Activated B cell treated with CpG ODN at 0.5 μM for 24 hours (primary cell): ENCODE measurements around the gene UGT1A5. TPM values are rescaled to one million over a fixed set of nuclear protein-coding genes. Genes with fewer than 3 reads are reported as not detected.

Experiments used
- ATAC-seq: fragments of 200-7000 bp; cut with Tn5 transposase; one replicate; pipeline ENCODE4 v1.10.0; 2021; ENCODE audit warnings: low read depth, mild to moderate bottlenecking, moderate library complexity
- CTCF ChIA-PET: fragments of 350-600 bp; sonication (Branson Sonifier 250); formaldehyde crosslinking; loops from one replicate; lab custom pipeline; 2021; ENCODE audit warnings: antibody characterized with exemption; lab: Charles Lee
- POLR2A ChIA-PET: fragments of 350-600 bp; sonication (Branson Sonifier 250); formaldehyde crosslinking; loops from one replicate; lab custom pipeline; 2021; ENCODE audit warnings: antibody characterized with exemption; lab: Charles Lee
- DNase-seq: peaks from one replicate; pipeline ENCODE4 v3.0.0; 2022
- H3K27ac Mint-ChIP-seq: one replicate; pipeline ENCODE4 v1.8.0; 2020; ENCODE audit warnings: mixed read lengths
- H3K27me3 Mint-ChIP-seq: one replicate; pipeline ENCODE4 v1.8.0; 2021; ENCODE audit warnings: mixed read lengths
- H3K36me3 Mint-ChIP-seq: one replicate; pipeline ENCODE4 v1.8.0; 2021; ENCODE audit warnings: low read depth, mixed read lengths
- H3K4me1 Mint-ChIP-seq: one replicate; pipeline ENCODE4 v1.8.0; 2021; ENCODE audit warnings: mixed read lengths
- H3K4me3 Mint-ChIP-seq: one replicate; pipeline ENCODE4 v1.8.0; 2020; ENCODE audit warnings: mild to moderate bottlenecking, mixed read lengths
- H3K9me3 Mint-ChIP-seq: one replicate; pipeline ENCODE4 v1.8.0; 2020; ENCODE audit warnings: mixed read lengths
- CTCF ChIP-seq: fragments of 200-600 bp; IDR thresholded peaks from one replicate; pipeline ENCODE4 v1.8.0; 2022; ENCODE audit warnings: antibody characterized with exemption, mild to moderate bottlenecking
- intact Hi-C: fragments of 100-400 bp; cut with micrococcal nuclease; formaldehyde crosslinking; loops from one replicate; pipeline ENCODE4 v1.15.1; 2024
- total RNA-seq: library from RNA; stranded (reverse); gene quantifications from 2 replicates; pipeline ENCODE4 v1.2.3, GENCODE V29; 2022

UGT1A5 gene
- total RNA-seq, 1 donor from 2014 or later: not detected

DNA sequence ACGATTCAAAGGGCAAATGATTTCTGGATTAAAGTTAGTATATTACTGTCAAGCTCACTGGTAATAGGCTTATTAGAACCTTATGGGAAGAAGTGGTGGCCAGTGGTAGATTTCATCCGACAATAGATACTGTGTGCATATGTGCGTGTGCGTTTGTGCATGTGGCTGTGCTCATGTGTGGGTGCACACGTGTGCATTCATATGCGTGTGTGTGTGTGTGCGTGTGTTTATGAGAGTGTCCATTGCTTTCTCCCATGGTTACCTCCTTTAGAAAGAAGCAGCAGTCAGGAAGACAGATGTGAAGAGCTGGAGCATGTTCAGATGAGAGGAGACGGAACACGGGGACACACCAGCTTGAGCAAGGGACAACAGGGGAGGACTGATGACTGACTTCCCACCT lies 56.6 kb downstream of the UGT1A5 start:
- CTCF ChIA-PET: no interaction called here
- no peak for TF ChIP-seq CTCF

DNA sequence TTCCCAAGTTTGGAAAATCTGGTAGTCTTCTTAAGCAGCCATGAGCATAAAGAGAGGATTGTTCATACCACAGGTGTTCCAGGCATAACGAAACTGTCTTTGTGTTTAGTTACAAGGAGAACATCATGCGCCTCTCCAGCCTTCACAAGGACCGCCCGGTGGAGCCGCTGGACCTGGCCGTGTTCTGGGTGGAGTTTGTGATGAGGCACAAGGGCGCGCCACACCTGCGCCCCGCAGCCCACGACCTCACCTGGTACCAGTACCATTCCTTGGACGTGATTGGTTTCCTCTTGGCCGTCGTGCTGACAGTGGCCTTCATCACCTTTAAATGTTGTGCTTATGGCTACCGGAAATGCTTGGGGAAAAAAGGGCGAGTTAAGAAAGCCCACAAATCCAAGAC lies 59.4 kb downstream of the UGT1A5 start:
- Mint-ChIP-seq H3K36me3 (no peaks in the 10 kb centered on the region), H3K27ac (no peak overlapping the region), H3K9me3 (peaks cover 10% of the 10 kb centered on the region), H3K4me3 (no peak overlapping the region), H3K4me1 (no peaks in the 10 kb centered on the region), H3K27me3 (peaks cover 22% of the 10 kb centered on the region)
- ATAC-seq (no peak), DNase-seq (no peak)
- TF ChIP-seq CTCF: no peak
- intact Hi-C loops: no loop called here
- ChIA-PET CTCF (no interaction called here), POLR2A (no interaction called here)

More for the DNA sequence above, 56.6 kb downstream of the UGT1A5 start:
- no peak overlapping the region for H3K27ac Mint-ChIP-seq
- intact Hi-C loops: no loop called here
- ATAC-seq (no peak), DNase-seq (no peak)
- POLR2A ChIA-PET: no interaction called here
- H3K36me3 Mint-ChIP-seq: no peaks in the 10 kb centered on the region
- no peaks in the 10 kb centered on the region for H3K4me1 Mint-ChIP-seq
- peaks cover 21% of the 10 kb centered on the region for H3K27me3 Mint-ChIP-seq
- H3K9me3 Mint-ChIP-seq: no peaks in the 10 kb centered on the region
- H3K4me3 Mint-ChIP-seq: no peak overlapping the region

DNA sequence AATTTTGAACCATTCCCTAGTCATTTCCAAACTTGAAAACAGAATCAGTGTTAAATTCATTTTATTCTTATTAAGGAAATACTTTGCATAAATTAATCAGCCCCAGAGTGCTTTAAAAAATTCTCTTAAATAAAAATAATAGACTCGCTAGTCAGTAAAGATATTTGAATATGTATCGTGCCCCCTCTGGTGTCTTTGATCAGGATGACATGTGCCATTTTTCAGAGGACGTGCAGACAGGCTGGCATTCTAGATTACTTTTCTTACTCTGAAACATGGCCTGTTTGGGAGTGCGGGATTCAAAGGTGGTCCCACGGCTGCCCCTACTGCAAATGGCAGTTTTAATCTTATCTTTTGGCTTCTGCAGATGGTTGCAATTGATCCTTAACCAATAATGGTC lies 59.9 kb downstream of the UGT1A5 start:
- CTCF ChIA-PET: no interaction called here
- intact Hi-C loops: no loop called here
- POLR2A ChIA-PET: no interaction called here
- Mint-ChIP-seq H3K27ac (no peak overlapping the region), H3K9me3 (peaks cover 12% of the 10 kb centered on the region), H3K27me3 (peaks cover 22% of the 10 kb centered on the region), H3K4me1 (no peaks in the 10 kb centered on the region), H3K4me3 (no peak overlapping the region), H3K36me3 (no peaks in the 10 kb centered on the region)
- ATAC-seq (no peak), DNase-seq (no peak)
- TF ChIP-seq CTCF: no peak

DNA sequence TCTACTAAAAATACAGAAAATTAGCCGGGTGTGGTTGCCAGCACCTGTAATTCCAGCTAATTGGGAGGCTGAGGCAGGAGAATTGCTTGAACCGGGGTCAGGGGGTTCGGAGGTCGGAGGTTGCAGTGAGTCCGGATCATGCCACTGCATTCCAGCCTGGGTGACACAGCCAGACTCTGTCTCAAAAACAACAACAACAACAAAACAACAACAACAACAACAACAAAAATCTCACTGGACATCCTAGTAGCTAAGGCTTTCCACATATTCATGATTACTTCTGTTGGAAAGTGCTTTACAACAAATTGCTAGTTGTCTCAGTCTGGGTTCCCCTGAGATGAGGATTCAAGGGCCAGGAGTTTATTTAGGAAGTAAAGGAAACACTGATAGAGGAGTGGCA lies 61.1 kb downstream of the UGT1A5 start:
- TF ChIP-seq CTCF: no peak
- intact Hi-C loops: no loop called here
- Mint-ChIP-seq H3K9me3 (peaks cover 12% of the 10 kb centered on the region), H3K27ac (no peak overlapping the region), H3K4me1 (no peaks in the 10 kb centered on the region), H3K36me3 (no peaks in the 10 kb centered on the region), H3K27me3 (peaks cover 23% of the 10 kb centered on the region), H3K4me3 (no peak overlapping the region)
- CTCF ChIA-PET: no interaction called here
- no peak for DNase-seq
- ATAC-seq: no peak
- POLR2A ChIA-PET: no interaction called here

DNA sequence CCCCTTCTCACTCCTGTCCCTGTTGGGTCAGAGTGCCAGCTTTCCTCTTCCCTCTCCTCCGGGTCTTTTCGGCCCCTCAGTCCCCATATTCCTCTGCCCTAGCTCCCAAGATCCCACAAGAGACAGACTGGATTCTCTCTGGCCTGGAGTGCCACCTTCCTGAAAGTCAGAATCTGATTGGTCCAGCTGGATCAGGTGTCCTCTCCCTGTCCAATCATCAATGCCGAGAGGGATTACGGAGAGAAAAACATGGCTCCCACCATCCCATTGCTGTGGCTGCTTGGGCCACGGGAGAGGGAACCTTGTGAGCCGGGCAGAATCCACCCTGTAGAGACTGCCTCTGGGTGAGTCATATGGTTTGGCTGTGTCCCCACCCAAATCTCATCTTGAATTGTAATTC lies 62.7 kb downstream of the UGT1A5 start:
- no peak for DNase-seq
- CTCF ChIA-PET: no interaction called here

More for the DNA sequence above, 62.7 kb downstream of the UGT1A5 start:
- Mint-ChIP-seq H3K27me3 (peaks cover 25% of the 10 kb centered on the region), H3K4me1 (no peaks in the 10 kb centered on the region), H3K36me3 (no peaks in the 10 kb centered on the region), H3K4me3 (no peak overlapping the region), H3K27ac (no peak overlapping the region), H3K9me3 (peaks cover 12% of the 10 kb centered on the region)
- POLR2A ChIA-PET: no interaction called here
- ATAC-seq: no peak
- intact Hi-C loops: no loop called here
- no peak for TF ChIP-seq CTCF
